ENCODE measurements around the gene FBXO48. TPM values are rescaled to one million over a fixed set of nuclear protein-coding genes. Genes with fewer than 3 reads are reported as not detected.

FBXO48 gene
- total and polyA plus RNA-seq, 2 of the 8 experiments (the other 6 are each of a cell fraction or from before 2014, with no cell fraction given) = 1.1 to 1.5 TPM

DNA sequence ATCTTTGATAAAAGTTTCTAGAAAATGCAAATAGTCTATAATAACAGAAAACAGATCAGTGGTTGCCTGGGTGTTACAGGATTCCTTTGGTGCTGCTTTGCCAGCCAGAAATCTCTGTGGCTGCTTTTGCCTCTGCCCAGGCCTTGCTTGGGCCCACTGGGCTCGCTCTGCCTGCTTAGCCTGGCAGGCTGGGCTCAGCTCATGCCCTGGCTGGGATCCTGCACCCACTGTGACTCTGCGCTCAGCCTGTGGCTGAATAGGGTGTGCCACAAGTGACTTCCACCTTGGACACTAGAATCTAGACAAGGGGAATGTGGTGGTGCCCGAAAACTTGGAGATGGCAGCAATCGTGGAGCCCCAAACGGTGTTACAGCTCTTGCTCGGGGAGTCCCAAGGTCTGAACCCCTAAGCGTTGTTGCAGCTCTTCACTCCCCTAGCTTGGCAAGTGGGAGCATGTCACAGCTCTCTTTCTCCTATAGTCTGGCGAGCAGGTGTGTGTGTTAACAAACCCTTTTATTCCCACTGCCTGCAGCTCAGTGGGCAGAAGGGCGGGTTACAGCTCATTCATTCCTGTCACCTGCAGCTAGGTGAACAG is 50.9 kb downstream of the FBXO48 start:
- H2BK15ac ChIP-seq (ENCODE audit: low read length) = no peak overlapping the region
- no peak overlapping the region for H4K8ac ChIP-seq (ENCODE audit: extremely low read depth, insufficient read depth, low read length)
- no peaks in the 10 kb centered on the region; a peak in 1 of 7 replicates for H3K27me3 ChIP-seq (replicated peaks in 1 of 4; ENCODE audit: control insufficient read depth in 3 of 4, extremely low read depth in 1 of 4, insufficient read depth in 3 of 4, low read length in 3 of 4)
- TF ChIP-seq SAP30 (IDR thresholded peaks at IDR 0.05; ENCODE audit: insufficient read depth, insufficient replicate concordance, low read length) (no peak), TAF1 (IDR thresholded peaks at IDR 0.05; ENCODE audit: low read depth, low read length) (no peak), CHD2 (IDR thresholded peaks at IDR 0.05; ENCODE audit: low read length) (no peak), RAD21 (IDR thresholded peaks at IDR 0.05 in 1 of 2, conservative IDR thresholded peaks at IDR 0.05 in 1 of 2; ENCODE audit: low read depth in 2 of 2, low read length in 2 of 2) (no peak), RBBP5 (IDR thresholded peaks at IDR 0.05; ENCODE audit: borderline replicate concordance, low read depth, low read length) (no peak), CEBPB (IDR thresholded peaks at IDR 0.05; ENCODE audit: low read depth, low read length) (no peak), SIN3A (conservative IDR thresholded peaks at IDR 0.05 in 1 of 2, IDR thresholded peaks at IDR 0.05 in 1 of 2; ENCODE audit: low read depth in 1 of 2, low read length in 2 of 2) (no peak), JUN (IDR thresholded peaks at IDR 0.05; ENCODE audit: low read depth, low read length) (no peak), SP1 (IDR thresholded peaks at IDR 0.05; ENCODE audit: low read depth, low read length) (no peak), POLR2A (IDR thresholded peaks at IDR 0.05; ENCODE audit: control extremely low read depth in 1 of 2, low read depth in 2 of 2, low read length in 2 of 2) (no peak)
- TF ChIP-seq, protein P1, sequence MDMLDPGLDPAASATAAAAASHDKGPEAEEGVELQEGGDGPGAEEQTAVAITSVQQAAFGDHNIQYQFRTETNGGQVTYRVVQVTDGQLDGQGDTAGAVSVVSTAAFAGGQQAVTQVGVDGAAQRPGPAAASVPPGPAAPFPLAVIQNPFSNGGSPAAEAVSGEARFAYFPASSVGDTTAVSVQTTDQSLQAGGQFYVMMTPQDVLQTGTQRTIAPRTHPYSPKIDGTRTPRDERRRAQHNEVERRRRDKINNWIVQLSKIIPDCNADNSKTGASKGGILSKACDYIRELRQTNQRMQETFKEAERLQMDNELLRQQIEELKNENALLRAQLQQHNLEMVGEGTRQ (IDR thresholded peaks at IDR 0.05; ENCODE audit: low read length) = no peak
- H3K4ac ChIP-seq (replicated peaks; ENCODE audit: insufficient read length, low read depth, low read length) = no peak overlapping the region
- no peak overlapping the region for H2AK5ac ChIP-seq (ENCODE audit: low read depth, low read length)
- H2AFZ ChIP-seq (ENCODE audit: low read length) = peak overlapping the region; percentile 41; the same call in 1 of the 2 replicates
- WGBS, 2 experiments (ENCODE audit: extremely low coverage in 1 of 2, insufficient coverage in 1 of 2, insufficient read length in 1 of 2, insufficient replicate concordance in 2 of 2, low coverage in 1 of 2, low lambda C conversion rate in 2 of 2, missing lambda C conversion rate in 1 of 2) = 87% methylated on average over 9 of the region's 9 CpGs; no CpG with 5 or more reads in 1 of the 2 experiments
- no peaks in the 10 kb centered on the region for H3K79me2 ChIP-seq (ENCODE audit: control insufficient read depth in 1 of 2, insufficient read depth in 2 of 2, low read length in 2 of 2)
- no peak overlapping the region for H3K27ac ChIP-seq (ENCODE audit: low read depth, low read length)
- H4K91ac ChIP-seq (replicated peaks; ENCODE audit: insufficient read length, low read length) = no peak overlapping the region
- DNase-seq (ENCODE audit: low read depth in 1 of 2, low spot score in 2 of 2) (no peak), FAIRE-seq (no peak)
- peaks cover 6 to 12% (median 8%) of the 10 kb centered on the region in 4 experiments; a peak in 5 of 7 replicates for H3K4me1 ChIP-seq (replicated peaks in 1 of 4; ENCODE audit: control insufficient read depth in 3 of 4, insufficient read depth in 4 of 4, low read length in 3 of 4)
- H3K23ac ChIP-seq (ENCODE audit: insufficient read length) = no peak overlapping the region
- H3K9ac ChIP-seq (replicated peaks in 1 of 4; ENCODE audit: extremely low read depth in 1 of 4, low read depth in 3 of 4, low read length in 3 of 4) = no peak overlapping the region; a peak in 1 of 7 replicates
- H4K20me1 ChIP-seq (replicated peaks in 1 of 2; ENCODE audit: control insufficient read depth in 1 of 2, insufficient read depth in 2 of 2, low read length in 2 of 2) = no peaks in the 10 kb centered on the region
- H3K4me2 ChIP-seq (ENCODE audit: insufficient read depth in 1 of 2, low read depth in 2 of 2, low read length in 2 of 2) = no peak overlapping the region
- H3K18ac ChIP-seq (ENCODE audit: extremely low read depth, low read length) = no peak overlapping the region
- no peaks in the 10 kb centered on the region for H3K79me1 ChIP-seq (ENCODE audit: low read depth, low read length)
- H3K23me2 ChIP-seq (ENCODE audit: low read depth, low read length) = no peaks in the 10 kb centered on the region
- POLR2A ChIA-PET (ENCODE audit: partially characterized antibody) = no interaction called here
- no peak overlapping the region for H3K14ac ChIP-seq (ENCODE audit: insufficient read length)
- CTCF ChIA-PET (ENCODE audit: partially characterized antibody) = interaction anchor here (0.6 to 7.7 kb wide), 6 partner anchors 10 to 468 kb away, joined by 3 to 51 read pairs (median 3); no protein-coding TSS in a partner anchor
- H4K5ac ChIP-seq (ENCODE audit: insufficient read length, low read depth, low read length) = no peak overlapping the region
- H2BK5ac ChIP-seq (ENCODE audit: low read depth, low read length) = no peak overlapping the region
- no peak overlapping the region for H2BK20ac ChIP-seq (ENCODE audit: low read length)
- no peaks in the 10 kb centered on the region for H3K36me3 ChIP-seq (ENCODE audit: control insufficient read depth in 2 of 4, insufficient read depth in 4 of 4, low read length in 3 of 4)
- H3K9me3 ChIP-seq (ENCODE audit: insufficient read depth in 2 of 2, low read depth in 1 of 2, low read length in 1 of 2) = no peaks in the 10 kb centered on the region
- H3K4me3 ChIP-seq (ENCODE audit: extremely low read depth in 1 of 4, insufficient read depth in 2 of 4, low read depth in 3 of 4, low read length in 4 of 4) = no peak overlapping the region
- no peak overlapping the region for H2BK120ac ChIP-seq (replicated peaks; ENCODE audit: low read depth, low read length)
- no peak overlapping the region; the same call in 1 of the 2 replicates for H2BK12ac ChIP-seq (ENCODE audit: low read depth, low read length)
- H3K56ac ChIP-seq (replicated peaks; ENCODE audit: insufficient read length, low read depth, low read length) = no peak overlapping the region
